ENCODE results near the gene C1orf198. TPM values are rescaled to one million over a fixed set of nuclear protein-coding genes. Genes with fewer than 3 reads are reported as not detected.
A peak's percentile ranks its signal among the peaks of the same experiment; 100 is the strongest.

C1orf198 gene
- total RNA-seq, 8 experiments from 2014 or later = 10.5 to 62.8 (median 38.9) TPM

DNA sequence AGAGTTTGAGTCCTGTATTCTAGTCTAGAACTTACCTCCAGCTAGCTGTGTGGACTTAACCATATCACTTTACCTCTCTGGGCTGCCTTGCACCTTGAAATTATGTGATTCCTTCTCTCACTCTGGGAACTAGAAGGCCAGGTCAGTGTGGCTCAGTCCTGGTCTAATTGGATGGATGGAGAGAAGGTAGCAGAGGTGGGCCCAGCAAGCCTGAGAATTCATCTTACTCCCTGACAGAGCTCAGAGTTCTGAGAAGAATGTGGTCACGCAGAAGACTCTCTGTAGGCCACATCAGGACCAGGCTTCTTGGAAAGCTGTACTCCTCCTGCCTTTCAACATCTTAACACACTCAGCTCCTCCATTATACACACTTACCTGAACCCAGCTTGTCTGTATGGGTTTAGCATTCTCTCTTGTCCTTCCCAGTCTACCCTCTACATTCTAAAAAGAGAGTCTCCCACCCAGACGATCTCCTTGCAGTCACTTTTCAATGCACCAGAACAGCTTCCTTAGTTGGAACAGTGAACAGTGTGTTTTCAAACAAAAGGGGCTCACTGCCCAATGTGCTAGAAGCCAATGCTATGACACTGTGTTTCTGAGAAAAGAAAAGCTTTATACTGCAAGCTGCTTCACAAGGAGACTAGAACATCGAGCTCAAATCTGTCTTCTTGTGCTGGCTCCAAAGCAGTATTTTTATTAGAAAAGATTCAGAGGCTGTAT is 60.6 kb downstream of the C1orf198 start:
- Histone ChIP-seq H3K4me1 (replicated peaks in 1 of 2) (peaks cover 3 to 6% of the 10 kb centered on the region in 2 donors), H3K27ac (no peak overlapping the region), H3K4me3 (no peak overlapping the region)
- ATAC-seq (replicated peaks in 6 of 8) = peak in 2 of 8 experiments; percentile 7 to 44
- in situ Hi-C loops (cut with MboI; ENCODE audit: low pct_unique_long_range_greater_than_20kb in 2 of 9, low sequenced_read_pairs in 9 of 9, unreplicated experiment in 9 of 9) = no loop called here
- WGBS, 10 experiments = 10 to 92% (median 60%) methylated on average over 1 to 3 of the region's 3 CpGs; no CpG with 5 or more reads in 1 of the 10 experiments

DNA sequence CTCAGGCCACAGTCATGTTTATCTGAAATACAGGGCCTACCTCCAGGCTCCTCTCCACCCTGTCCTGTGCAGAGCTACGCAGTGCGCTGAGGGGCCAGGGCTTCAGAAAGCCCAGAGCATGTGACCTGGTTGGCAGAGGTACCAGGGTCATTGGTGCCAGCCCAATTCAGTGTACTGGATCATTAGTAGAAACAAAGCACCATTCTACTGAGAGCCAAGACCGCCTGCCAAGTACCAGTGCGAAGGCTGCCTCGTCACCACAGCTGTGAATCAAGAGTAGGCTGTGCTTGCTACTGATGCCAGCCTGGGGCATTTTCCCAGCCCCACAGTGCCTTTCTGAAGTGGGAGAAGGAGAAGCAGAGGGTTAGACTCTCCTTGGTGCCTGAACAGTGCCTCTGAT is 61.3 kb downstream of the C1orf198 start:
- WGBS, 10 experiments = 100% methylated on average over 4 of the region's 5 CpGs; no CpG with 5 or more reads in 9 of the 10 experiments
- ATAC-seq (replicated peaks in 6 of 8) = no peak
- in situ Hi-C loops (cut with MboI; ENCODE audit: low pct_unique_long_range_greater_than_20kb in 2 of 9, low sequenced_read_pairs in 9 of 9, unreplicated experiment in 9 of 9) = no loop called here
- Histone ChIP-seq H3K4me3 (no peak overlapping the region), H3K4me1 (replicated peaks in 1 of 2) (peaks cover 3 to 6% of the 10 kb centered on the region in 2 donors), H3K27ac (no peak overlapping the region)

DNA sequence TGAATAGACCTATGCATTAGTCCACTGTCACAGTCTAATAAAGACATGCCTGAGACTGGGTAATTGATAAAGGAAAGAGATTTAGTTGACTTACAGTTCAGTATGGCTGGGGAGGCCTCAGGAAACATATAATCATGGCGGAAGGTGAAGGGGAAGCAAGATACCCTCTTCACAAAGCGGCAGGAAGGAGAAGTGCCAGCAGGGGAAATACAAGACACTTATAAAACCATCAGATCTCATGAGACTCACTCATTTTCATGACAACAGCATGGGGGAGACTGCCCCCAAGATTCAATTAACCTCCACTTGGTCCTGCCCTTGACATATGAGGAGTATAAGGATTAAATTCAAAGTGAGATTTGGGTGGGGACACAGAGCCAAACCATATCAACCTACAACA is 61.8 kb downstream of the C1orf198 start:
- in situ Hi-C loops (cut with MboI; ENCODE audit: low pct_unique_long_range_greater_than_20kb in 2 of 9, low sequenced_read_pairs in 9 of 9, unreplicated experiment in 9 of 9) = no loop called here
- 60 to 100% (median 91%) methylated on average over 1 to 2 of the region's 2 CpGs; no CpG with 5 or more reads in 1 of the 10 experiments for WGBS, 10 experiments
- peaks cover 3 to 6% of the 10 kb centered on the region in 2 donors for H3K4me1 ChIP-seq (replicated peaks in 1 of 2)
- H3K4me3 ChIP-seq = no peak overlapping the region
- H3K27ac ChIP-seq = no peak overlapping the region
- ATAC-seq (replicated peaks in 6 of 8) = no peak

DNA sequence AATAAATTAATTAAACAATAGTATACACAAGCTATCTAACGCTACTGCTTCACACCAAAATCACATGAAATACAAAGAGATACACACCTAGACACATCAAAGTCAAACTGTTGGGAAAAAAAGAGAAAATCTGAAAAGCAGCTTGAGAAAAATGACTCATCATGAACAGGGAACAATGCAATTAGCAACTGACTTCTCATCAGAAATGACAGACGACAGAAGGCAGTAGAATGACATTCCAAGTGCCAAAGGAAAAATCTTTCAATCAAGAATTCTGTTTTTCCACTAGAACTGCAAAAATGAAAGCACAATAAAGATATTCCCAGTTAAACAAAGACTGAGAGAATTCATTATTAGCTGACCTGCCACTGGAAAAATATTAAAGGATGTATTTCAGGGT is 63.9 kb downstream of the C1orf198 start:
- 44 to 100% (median 76%) methylated on average over 1 to 2 of the region's 2 CpGs; no CpG with 5 or more reads in 1 of the 10 experiments for WGBS, 10 experiments
- ATAC-seq (replicated peaks in 6 of 8) = no peak
- Histone ChIP-seq H3K27ac (no peak overlapping the region), H3K4me3 (no peak overlapping the region), H3K4me1 (replicated peaks in 1 of 2) (peaks cover under 1 to 1% of the 10 kb centered on the region in 2 donors)
- in situ Hi-C loops (cut with MboI; ENCODE audit: low pct_unique_long_range_greater_than_20kb in 2 of 9, low sequenced_read_pairs in 9 of 9, unreplicated experiment in 9 of 9) = no loop called here

DNA sequence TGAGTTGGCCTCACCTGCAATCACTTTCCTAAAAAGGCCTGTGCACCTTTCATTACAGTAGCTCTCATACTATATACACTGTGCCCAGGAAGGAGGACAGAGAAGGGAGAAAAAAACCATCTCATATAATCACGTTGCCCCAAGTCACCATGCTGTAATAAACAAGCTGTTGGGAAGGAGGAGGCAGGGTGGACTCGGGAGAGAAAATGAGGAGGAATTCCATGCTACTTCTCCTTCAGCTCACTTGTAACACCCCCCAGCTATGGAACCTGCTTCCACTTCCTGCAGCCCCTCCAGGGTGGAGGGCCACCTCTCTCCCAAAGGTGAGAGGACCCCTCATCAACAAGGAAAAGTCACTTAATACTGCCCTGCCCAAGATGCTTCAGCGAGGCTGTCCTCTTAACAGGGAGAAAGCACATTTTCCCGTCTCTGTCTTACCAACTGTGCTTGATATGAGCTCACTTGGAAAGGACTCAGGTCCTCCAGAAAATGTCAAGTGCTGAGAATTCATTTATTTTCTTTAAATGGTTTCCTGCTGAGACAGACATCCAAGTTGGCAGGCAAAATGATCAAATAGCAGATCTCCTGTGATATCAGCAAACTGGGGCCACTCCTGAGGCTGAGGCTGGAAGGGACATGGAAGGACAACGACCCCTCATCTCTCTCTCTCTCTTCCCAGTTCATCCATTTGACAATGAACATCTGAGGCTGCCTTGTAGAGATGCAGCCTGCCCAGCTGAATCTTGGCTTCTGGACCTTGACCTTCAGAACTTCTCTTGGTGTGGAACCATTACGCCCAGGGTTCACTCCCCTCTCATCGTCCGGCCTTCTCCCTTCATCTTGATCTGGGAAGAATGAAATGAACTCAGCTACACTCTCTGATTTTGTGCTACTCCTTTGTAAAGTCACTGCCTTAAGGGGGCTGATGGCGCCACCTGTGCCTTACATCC is 67.2 kb downstream of the C1orf198 start:
- H3K4me3 ChIP-seq = no peak overlapping the region
- peaks cover 2 to 5% of the 10 kb centered on the region in 2 donors for H3K4me1 ChIP-seq (replicated peaks in 1 of 2)
- ATAC-seq (replicated peaks in 6 of 8) = no peak
- H3K27ac ChIP-seq = no peak overlapping the region
- in situ Hi-C loops (cut with MboI; ENCODE audit: low pct_unique_long_range_greater_than_20kb in 2 of 9, low sequenced_read_pairs in 9 of 9, unreplicated experiment in 9 of 9) = no loop called here
- WGBS, 10 experiments = 29 to 100% (median 75%) methylated on average over 1 to 9 of the region's 9 CpGs

DNA sequence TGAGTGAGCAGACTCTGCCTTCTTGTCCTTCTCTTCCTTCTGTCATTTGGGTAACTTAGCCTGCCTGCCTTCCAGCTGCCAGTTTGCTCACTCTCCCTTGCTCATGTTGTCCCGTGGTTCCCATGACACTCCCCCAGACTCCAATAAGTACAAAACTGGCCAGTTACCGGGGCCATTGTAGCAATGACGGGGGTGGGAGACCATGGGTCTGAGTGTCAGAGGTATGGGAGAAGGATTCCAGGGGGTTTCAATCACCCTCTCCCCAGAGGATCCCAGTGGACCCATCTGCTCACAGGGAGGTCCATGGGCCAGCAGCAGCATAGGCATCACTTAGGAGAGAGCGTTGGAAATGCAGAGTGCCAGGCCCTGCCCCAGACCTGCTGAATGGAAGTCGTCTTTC is 69.8 kb downstream of the C1orf198 start:
- in situ Hi-C loops (cut with MboI; ENCODE audit: low pct_unique_long_range_greater_than_20kb in 2 of 9, low sequenced_read_pairs in 9 of 9, unreplicated experiment in 9 of 9) = loop anchor here in 1 of 9 experiments (25.0 kb wide), 1 partner anchor 414 kb away; no protein-coding TSS in a partner anchor
- ATAC-seq (replicated peaks in 6 of 8) = no peak
- Histone ChIP-seq H3K27ac (no peak overlapping the region), H3K4me3 (no peak overlapping the region), H3K4me1 (replicated peaks in 1 of 2) (peaks cover 16 to 17% of the 10 kb centered on the region in 2 donors)
- 0 to 93% (median 66%) methylated on average over 1 to 5 of the region's 5 CpGs for WGBS, 10 experiments

DNA sequence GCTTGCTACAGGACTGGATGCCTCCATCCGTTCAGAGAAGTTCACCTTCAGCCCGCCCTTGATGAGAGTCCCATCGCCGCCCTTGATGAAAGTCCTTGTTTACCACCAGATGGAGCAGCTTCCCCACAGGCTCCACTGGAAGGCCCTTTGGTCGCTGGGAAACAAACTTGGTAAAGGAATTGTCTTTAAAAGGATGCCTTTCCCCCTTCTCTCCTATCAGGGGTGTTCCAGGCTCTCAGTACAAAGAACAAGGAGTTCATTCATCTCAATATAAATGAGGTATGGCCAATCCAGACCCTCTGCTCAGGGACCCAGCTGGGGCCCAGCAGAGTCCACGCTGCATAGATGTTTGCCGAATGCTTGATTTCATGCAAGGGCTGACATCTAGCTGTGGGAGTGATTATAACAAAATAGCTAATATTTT is 70.4 kb downstream of the C1orf198 start:
- peak; percentile 81 to 95 (median 87) for ATAC-seq (replicated peaks in 6 of 8)
- 9 to 50% (median 36%) methylated on average over 3 to 7 of the region's 7 CpGs; no CpG with 5 or more reads in 4 of the 10 experiments for WGBS, 10 experiments
- Histone ChIP-seq H3K4me3 (no peak overlapping the region), H3K4me1 (replicated peaks in 1 of 2) (peaks cover 17 to 18% of the 10 kb centered on the region in 2 donors), H3K27ac (no peak overlapping the region)
- in situ Hi-C loops (cut with MboI; ENCODE audit: low pct_unique_long_range_greater_than_20kb in 2 of 9, low sequenced_read_pairs in 9 of 9, unreplicated experiment in 9 of 9) = loop anchor here in 1 of 9 experiments (25.0 kb wide), 1 partner anchor 414 kb away; no protein-coding TSS in a partner anchor

DNA sequence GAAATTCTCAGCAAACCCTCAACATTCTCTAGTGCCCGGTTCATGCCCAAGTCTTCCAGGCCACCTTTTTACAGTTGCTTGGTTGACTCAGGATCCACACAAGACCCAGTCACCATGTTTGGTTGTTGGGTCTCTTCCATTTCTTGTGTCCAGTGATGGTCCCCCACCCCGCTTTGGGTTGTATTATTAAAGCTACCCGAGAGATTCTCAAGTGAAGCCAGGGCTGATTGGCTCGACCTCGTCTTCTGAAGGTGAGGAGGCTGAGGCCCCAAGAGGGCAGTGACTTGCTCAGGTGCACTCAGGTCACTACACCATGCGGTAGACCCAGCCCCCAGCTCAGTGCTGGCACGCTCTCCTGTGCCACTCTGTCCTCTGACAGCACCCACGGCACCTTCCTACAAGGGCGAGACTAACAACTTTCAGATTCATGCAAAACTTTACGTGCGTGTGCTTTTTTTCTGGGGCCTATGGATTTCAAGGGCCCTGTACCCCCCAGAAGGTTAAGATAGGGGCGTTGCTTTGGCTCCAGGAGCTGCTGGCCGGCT is 70.9 kb downstream of the C1orf198 start:
- Histone ChIP-seq H3K27ac (no peak overlapping the region), H3K4me3 (no peak overlapping the region), H3K4me1 (replicated peaks in 1 of 2) (peaks cover 17 to 18% of the 10 kb centered on the region in 2 donors)
- in situ Hi-C loops (cut with MboI; ENCODE audit: low pct_unique_long_range_greater_than_20kb in 2 of 9, low sequenced_read_pairs in 9 of 9, unreplicated experiment in 9 of 9) = loop anchor here in 1 of 9 experiments (25.0 kb wide), 1 partner anchor 415 kb away; no protein-coding TSS in a partner anchor
- 40 to 100% (median 74%) methylated on average over 1 to 9 of the region's 13 CpGs for WGBS, 10 experiments
- ATAC-seq (replicated peaks in 6 of 8) = no peak

DNA sequence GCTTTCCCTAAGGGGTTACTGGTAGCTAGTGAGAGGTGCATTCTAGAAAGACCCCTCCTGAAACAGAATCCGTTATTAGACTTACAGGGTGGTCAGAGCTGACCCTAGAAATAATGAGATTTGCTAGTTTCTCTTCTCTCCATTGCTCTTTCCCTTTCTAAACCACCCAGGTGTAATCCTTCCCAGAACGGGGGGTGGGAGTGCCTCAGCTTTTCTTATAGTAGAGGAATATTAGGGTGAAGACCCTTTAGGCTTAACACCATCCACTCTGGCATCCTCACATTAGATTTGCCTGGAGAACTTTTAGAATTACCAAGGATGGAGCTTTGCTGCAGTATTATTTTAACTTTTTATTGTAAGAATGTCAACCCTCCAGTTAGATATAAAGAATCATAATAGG is 71.7 kb downstream of the C1orf198 start:
- WGBS, 10 experiments = 20 to 100% (median 78%) methylated on average over 1 to 2 of the region's 2 CpGs; no CpG with 5 or more reads in 3 of the 10 experiments
- in situ Hi-C loops (cut with MboI; ENCODE audit: low pct_unique_long_range_greater_than_20kb in 2 of 9, low sequenced_read_pairs in 9 of 9, unreplicated experiment in 9 of 9) = loop anchor here in 1 of 9 experiments (25.0 kb wide), 1 partner anchor 416 kb away; no protein-coding TSS in a partner anchor
- Histone ChIP-seq H3K4me1 (replicated peaks in 1 of 2) (peaks cover 17 to 18% of the 10 kb centered on the region in 2 donors), H3K27ac (no peak overlapping the region), H3K4me3 (no peak overlapping the region)
- no peak for ATAC-seq (replicated peaks in 6 of 8)

DNA sequence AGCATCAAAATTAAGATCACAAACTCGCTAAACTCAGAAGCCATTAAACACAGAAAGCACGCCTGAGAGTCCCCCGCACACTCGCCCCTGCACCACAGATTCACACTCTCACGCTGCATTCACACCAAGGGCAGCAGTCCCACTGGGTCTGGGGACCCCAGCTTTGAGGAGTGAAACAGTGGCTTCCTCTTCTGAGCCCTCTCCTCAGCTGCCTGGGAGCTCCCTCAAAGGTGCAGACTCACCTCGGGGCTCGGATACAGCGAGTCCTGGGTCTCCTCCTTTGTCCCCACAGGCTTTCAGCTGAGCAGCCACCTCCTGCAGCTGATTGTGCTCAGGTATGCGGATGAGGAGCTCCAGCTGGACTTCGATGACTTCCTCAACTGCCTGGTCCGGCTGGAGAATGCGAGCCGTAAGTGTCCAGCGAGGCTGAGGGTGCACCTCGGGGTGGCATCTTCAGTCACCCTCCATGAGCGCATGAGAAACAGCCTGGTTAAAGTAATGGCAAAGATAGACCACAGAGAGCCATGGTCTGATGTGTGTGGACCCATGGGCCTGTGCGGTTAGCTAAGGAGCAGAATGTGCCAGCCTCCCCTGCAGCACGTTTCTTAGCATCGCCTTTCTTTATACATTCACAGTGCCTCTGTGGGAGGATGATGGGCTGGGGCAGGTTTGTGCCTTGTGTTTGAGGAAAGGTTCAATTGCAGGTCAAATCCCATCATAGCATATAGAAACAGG is 73.3 kb downstream of the C1orf198 start:
- H3K4me1 ChIP-seq (replicated peaks in 1 of 2) = peaks cover 17 to 18% of the 10 kb centered on the region in 2 donors
- in situ Hi-C loops (cut with MboI; ENCODE audit: low pct_unique_long_range_greater_than_20kb in 2 of 9, low sequenced_read_pairs in 9 of 9, unreplicated experiment in 9 of 9) = loop anchor here in 1 of 9 experiments (25.0 kb wide), 1 partner anchor 417 kb away; no protein-coding TSS in a partner anchor
- H3K4me3 ChIP-seq = no peak overlapping the region
- H3K27ac ChIP-seq = peak overlapping the region in 1 of 2 donors; percentile 7
- WGBS, 10 experiments = 33 to 93% (median 78%) methylated on average over 2 to 14 of the region's 19 CpGs; no CpG with 5 or more reads in 2 of the 10 experiments
- ATAC-seq (replicated peaks in 6 of 8) = peak in 5 of 8 experiments; percentile 5 to 63 (median 15)

DNA sequence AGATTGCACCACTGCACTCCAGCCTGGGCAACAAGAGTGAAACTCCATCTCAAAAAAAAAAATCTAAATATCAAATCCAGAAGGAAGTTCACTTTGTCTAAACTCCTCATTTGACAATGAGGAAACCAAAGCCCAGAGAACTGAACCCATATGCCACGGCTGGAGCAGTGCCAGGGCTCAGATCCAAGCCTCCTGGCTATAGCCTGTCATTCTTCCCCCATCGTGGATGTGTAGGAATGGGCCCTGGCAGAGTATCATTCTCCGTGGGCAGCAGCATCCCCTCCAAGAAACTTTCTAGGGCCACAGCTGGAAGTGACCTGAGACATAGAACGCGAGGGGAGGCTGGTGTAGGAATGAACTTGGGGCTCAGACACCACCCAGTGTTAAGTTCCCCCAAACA is 73.9 kb downstream of the C1orf198 start:
- no peak overlapping the region for H3K27ac ChIP-seq
- H3K4me1 ChIP-seq (replicated peaks in 1 of 2) = peaks cover 17 to 18% of the 10 kb centered on the region in 2 donors
- peak in 1 of 8 experiments; percentile 14 for ATAC-seq (replicated peaks in 6 of 8)
- H3K4me3 ChIP-seq = no peak overlapping the region
- 0 to 100% (median 84%) methylated on average over 1 to 5 of the region's 5 CpGs; no CpG with 5 or more reads in 3 of the 10 experiments for WGBS, 10 experiments
- in situ Hi-C loops (cut with MboI; ENCODE audit: low pct_unique_long_range_greater_than_20kb in 2 of 9, low sequenced_read_pairs in 9 of 9, unreplicated experiment in 9 of 9) = loop anchor here in 1 of 9 experiments (25.0 kb wide), 1 partner anchor 418 kb away; no protein-coding TSS in a partner anchor

DNA sequence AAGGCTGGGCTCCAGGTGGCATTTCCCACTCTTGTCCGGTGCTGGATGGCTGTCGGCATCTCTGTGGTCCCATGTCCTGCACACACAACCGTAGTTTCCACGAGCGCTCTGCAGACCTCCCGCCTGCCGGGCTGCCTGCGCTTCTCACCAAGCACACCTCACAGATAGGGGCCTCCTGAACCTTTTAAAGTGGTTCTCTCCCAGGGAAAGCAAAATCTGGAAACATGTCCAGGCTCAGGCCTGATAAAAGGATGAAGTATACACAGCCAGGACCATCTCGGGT is 74.9 kb downstream of the C1orf198 start:
- H3K4me3 ChIP-seq = no peak overlapping the region
- in situ Hi-C loops (cut with MboI; ENCODE audit: low pct_unique_long_range_greater_than_20kb in 2 of 9, low sequenced_read_pairs in 9 of 9, unreplicated experiment in 9 of 9) = loop anchor here in 1 of 9 experiments (25.0 kb wide), 1 partner anchor 419 kb away; no protein-coding TSS in a partner anchor
- no peak overlapping the region for H3K27ac ChIP-seq
- WGBS, 10 experiments = 0 to 95% (median 88%) methylated on average over 1 to 9 of the region's 9 CpGs; no CpG with 5 or more reads in 4 of the 10 experiments
- no peak for ATAC-seq (replicated peaks in 6 of 8)
- peaks cover 17 to 18% of the 10 kb centered on the region in 2 donors for H3K4me1 ChIP-seq (replicated peaks in 1 of 2)

Measured in motor neuron (in vitro differentiated cells).